NCI-H2107 treated with DMSO at 0.1 percent for 48 hours (cell line): ENCODE data around the gene NCKAP5.

ENCODE experiments used
- DNase-seq: peaks from one replicate; lab custom pipeline; 2025; ENCODE audit not compliant: unreplicated experiment; lab: John Stamatoyannopoulos, UW

The NCKAP5 gene

DNA sequence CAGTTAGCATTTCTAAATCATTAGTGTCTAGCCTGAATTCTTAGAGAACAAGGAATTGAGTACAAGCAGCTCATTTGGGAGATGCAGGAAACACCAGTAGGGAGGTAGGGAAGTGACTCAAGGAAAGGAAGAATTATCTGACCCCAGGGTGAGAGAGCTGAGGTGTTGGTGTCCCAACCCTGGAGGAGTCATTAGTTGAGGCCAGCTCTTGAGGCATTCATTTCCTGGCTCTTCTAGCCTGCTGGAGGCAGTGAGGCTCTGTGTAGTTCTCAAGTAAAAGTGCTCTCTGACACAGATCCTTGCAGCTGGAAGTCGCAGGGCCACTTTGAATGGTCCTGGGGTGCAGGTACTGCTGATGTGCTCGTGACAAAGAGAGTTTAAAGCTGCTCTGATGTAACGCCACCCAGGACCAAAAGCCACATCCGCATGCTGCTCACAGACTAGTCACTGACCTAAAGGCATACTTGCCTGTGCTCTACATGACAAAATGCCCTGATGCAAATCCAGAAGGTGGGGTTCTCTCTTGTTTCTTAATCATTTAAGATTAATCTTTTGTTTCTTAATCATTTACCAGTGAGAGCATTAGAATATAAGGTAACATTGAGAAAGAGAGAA is 598.8 kb downstream of the NCKAP5 start:
- no peak for DNase-seq

DNA sequence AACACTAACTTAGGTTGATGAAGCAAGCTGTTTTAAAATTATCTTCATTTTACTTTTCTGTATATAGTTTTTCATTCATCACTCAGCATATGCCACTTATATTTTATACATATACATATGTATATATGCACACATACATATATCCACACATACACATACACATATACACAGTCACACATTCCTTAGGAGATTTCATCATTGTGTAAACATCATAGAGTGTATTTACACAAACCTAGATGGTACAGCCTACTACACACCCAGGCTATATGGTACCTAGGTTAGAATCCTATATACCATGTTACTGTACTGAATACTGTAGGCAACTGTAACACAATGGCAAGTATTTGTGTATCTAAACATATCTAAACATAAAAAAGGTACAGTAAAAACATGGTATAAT is 602.8 kb downstream of the NCKAP5 start:
- DNase-seq: no peak

DNA sequence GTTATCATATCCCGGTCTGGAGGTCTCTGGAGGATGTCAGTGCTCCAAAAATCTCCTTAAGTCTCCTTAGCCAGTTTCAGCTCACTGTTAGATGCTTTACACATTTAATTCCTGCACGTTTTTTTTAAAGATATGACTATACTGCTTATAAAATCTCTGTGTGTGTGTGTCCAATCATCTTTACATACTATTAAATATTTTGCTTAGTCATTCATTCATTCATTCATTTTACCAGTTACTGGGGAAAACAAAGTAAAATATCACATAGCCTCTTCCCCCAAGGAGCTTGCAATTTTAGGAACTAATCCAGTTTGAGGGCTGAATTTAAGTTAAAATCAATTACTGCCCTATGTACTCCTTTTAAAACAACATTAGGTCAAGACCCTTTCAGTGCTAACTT is 605.1 kb downstream of the NCKAP5 start:
- no peak for DNase-seq

DNA sequence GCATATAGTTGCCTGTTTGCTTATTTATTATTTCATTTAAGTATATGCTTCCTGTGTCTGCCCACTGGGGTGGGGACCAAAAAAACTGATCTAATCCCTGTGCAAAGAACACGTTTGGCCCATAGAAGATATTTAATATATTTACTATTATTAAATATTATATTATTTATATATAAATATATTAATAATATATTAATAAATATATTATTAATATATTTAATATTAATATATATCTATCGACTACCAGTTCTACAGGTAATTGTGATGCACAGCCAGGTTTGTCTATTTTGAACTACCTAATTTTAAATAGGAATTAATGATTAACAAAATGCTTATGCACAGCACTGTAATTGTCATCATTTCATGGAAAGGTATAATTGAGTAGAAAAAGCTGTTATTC is 609.4 kb downstream of the NCKAP5 start:
- no peak for DNase-seq

DNA sequence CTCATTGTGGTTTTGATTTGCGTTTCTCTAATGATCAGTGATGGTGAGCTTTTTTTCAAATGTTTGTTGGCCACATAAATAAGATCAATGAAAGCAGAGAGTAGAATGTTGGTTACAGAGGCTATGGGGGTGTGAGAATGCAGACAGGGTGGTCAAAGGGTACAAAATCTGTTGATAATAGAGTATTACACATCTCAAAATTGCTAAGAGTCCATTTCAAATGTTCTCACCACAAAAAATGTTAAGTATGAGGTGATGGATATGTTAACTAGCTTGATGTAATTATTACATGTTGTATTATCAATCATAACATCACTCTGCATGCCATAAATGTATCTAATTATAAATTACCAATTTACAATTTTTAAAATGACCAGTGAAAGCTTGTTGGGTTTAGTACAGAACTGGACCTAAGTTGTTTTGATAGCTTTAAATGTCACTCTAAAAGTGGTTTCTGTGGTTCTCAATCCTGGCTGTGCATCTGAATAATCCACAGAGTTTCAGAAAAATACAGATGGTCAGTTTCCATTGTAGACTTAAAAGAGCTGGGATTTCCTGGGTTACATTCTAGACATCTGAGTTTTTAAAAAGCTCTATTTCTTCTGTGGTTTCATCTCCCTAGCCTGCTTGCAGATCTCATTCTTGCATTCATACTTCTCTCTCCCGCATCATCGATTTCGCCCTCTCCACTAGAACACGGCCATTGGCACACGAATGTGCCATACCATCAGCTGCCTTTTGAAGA is 612.2 kb downstream of the NCKAP5 start:
- no peak for DNase-seq

DNA sequence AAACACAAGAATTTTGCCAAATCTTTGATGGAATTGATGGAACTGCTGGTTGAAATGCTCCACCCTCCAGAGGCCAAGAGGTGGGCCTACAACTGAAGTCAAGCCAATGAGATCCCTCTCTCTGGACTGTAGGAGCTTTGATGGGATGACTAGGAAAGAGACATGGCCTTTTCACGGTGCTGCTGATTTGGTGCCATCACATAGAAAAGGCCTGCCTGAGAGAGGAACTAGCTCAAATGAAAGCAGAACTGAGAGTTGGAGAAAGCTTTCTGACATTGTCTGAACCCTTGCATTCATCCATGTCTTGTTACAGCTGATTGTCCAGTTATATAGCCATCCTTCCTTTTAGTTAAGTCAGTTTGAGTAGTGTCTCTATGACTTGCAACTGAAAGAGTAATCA is 614.5 kb downstream of the NCKAP5 start:
- no peak for DNase-seq

DNA sequence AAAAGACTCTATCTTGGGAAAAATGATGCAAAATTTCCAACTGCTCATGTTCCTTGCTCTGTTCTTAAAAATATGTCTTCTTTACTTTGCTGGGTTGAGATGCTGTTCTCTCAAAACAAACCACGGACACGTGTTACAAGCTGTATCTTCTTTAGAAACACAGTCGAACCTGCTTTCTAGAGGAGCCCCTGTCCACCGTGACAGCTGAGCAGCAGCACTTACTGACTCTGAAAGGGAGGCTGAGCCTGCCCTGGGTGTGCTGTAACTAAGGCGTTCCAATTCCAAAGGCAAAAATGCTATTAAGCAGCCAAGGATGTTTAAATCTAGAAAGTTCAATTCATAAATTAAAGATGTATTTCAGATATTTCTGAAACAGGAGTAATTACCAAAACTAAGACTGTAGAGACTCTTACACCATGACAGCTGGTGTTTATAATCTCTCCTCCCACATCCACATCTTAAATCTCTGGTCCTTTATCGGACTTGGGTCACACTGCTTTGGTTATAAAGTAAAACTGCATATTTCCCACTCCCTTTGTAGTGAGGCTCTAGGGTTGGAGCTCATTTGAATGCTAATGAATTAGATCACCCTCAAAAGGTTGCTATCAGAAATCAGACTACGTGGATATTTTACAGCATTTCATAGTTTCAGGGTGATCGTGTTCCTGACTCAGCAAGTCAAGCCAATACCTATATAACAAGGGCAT is 617.1 kb downstream of the NCKAP5 start:
- no peak for DNase-seq

DNA sequence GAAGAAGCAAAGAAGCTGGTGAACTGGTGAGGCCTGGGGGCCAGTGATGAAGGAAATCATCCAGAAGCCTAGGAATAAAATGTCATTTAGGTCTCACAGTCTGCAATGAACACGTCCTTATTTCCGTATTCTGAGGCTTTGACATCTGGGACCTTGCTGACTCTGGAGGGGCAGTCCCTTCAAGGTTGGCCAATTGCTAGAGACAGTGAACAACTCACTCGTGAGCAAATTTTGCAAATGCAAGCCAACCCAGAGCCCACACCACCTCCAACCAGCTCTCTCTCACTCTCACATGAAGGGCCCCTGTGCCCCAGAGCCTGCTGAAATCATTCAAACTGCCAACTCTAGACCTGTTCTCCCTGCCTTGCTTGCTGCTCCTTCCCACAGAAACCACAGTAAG is 619.2 kb downstream of the NCKAP5 start:
- no peak for DNase-seq

DNA sequence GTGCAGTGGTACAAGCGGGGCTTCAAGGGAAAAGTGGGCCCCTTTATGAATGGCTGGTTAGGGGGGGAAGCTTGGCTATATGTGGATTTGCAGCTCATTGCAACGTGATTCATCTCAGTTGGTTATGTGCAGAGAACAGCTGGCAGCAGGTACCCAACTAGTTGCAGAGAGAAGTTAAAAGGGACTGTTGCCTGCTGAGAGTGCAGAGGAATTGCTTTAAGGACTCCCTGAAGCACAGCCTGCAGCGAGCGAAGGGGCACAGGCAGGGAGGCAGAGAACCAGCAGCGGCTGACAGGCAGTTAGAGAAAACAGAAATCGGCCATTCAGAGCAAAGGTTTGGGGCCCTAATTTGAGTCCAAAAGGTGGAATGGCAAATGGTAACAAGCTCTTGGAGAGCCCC is 620.1 kb downstream of the NCKAP5 start:
- no peak for DNase-seq

DNA sequence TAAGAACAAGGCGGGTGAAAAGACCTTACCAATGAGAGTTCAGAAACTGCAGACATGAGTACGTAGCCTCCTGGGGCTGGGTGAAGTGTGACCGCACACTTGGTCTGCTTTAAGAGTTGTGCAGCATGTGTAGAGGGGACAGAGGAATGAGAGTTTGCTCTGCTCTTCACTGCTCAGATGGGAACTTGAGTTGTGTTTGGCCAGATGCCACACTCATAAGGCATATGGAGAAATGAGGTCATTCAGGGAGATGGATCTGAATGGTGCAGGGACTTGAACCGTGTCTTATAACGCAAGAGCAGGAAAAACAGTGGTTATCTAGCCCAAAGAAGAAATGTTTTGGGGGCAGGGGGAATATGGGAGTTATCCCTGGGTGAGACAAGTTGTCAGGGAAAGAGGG is 624.4 kb downstream of the NCKAP5 start:
- no peak for DNase-seq

DNA sequence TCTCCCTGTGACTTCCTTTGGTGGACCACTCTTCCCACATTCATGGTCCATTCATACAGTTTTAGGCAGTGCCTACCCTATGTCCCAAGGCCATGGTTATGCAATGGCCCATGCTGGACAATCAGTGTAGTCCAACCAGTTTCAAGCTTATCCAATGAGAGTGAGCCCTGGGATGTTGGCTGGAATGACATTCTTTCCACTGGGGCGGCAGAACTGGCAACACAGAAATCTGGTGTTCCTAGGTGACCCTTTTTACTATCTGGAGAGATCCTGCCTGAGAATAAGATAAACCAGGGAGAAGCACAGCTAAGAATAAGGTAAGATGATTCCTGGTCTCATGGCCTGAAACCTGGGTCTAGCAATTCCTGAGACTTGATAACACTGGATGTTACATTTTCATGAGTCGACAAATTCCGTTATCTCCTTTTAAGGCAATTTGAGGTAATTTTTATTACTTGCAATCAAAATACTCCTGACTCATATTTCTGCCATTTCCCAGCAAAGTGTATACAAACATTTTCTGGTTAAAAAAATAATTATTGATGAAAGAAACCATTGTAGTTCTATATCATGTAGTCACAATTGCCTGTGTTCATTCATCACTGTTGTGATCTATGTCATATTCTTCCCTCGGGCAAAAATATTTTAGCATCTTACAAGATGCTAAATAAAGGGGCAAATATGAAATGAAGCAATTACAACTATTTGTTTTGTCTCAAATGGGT is 626.8 kb downstream of the NCKAP5 start:
- DNase-seq: no peak

DNA sequence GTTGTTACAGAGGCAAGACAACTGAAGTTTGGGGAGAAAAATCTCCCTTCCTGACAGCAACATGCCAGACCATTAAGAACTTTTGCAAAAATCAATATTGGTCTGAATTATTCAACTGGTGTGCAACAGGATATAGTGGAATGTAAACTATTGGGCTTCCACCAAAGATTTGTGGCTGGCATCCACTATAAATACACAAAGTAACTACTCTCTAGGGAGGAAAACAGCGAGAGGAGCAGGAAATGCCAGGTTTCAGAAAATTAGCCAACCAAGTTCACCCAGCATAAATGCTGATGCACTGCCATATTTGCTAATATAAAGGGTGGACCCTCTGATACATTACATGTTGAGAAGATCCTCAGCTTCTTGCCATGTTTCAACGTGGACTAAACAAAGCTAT is 630.6 kb downstream of the NCKAP5 start:
- DNase-seq: no peak

DNA sequence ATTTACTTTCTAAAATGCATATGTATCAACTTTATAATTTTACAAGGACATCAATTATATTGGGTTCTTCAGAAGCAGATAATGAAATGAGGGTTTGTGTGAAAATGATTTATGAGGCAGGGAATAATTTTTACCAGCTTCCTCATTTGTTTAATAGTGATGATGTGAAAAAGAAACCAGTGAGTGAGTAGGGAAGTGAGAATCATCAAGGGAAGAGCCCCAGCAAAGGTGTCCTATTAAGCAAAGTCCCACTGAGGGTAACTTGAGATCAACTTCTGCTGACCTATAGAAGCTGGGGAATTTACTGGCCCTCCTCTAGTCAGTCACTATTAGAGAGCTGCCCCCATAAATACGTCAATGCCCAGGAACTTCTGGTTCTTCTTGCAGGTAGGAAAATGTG is 631.5 kb downstream of the NCKAP5 start:
- no peak for DNase-seq

DNA sequence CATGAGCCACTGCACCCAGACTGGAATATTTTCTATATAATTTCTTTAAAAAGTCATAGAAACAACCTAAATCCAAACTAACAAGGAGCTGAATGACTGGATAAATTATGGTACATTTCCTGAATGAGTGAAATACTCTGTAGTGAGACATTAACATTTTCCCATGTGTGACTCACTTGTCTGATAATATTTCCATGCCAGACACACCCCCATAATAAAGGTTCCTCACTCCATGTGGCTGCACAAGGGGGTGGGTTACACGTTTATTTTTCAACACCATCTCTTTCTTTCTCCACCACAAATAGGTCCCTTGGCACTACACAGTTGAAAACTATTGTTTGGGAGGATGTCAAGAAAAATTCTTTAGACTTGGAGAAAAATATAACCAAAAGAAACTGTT is 632.0 kb downstream of the NCKAP5 start:
- DNase-seq: no peak

DNA sequence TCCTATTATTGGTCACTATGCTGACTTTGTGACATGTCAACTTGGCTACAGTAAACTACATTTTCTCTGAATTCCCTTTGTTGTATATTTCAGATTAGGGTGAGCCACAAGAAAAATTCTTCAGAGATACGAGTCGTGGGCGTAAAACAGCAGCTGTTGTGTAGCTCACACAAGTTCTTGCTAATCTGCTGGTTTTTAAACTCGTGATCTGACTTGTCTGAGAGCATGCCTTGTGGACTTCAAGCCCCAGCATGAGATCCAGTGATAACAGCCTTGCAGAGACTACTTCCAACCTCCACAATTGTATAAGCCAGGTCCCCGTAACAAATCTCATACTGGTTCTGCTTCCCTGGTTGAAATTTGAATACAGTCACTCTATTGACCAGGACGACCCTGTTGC is 638.5 kb downstream of the NCKAP5 start:
- no peak for DNase-seq

DNA sequence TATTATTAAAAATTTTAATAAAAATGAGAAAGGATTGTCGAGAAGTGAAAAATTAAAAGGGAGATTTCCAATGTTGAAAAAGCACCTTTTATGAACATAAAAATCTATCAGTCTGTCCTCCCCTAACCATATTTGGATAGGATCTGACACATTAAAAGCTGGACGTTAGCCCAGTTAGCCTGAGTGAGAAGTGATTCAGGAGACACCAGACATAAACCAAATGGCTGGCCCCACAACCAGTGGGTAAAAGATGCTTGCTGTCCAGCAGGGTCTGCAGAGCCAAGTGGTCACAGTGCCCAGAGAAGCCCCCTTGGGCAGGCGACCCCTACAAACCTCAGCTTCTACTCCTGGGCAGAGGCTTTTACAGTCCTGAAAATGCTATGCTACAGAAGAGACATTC is 644.5 kb downstream of the NCKAP5 start:
- DNase-seq: no peak

DNA sequence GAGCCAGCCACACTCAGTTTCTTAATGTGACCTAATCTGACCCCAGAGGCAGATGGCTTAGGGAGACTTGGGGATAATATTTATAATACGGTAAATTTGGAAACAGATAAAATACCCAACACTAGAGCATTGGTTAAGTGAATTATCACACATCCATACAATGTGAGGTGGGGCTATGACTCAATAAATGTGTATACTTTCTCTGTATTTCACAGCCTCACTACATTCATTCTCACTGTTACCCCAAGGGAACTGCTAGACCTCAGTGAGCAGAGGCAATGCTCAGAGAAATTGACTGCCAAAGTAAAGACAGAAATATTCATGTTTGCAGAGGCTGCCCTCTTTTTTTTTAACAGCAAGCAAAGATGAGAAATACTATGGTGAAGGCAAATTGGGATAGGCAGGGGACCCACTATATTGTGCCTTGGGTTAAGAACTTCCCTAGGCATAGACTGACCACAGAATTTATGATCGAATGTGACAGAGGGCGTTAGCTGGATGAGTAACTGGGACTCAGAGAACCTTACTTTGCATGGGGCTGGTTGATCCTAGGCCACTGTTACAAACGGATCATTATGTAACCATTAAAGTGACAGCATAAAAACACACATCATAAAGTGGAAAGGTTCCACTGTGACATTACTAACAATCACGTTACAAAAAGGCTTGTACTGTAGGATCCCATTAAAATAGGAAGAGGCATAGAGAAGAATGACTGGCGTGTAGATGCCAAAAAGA is 652.3 kb downstream of the NCKAP5 start:
- no peak for DNase-seq

DNA sequence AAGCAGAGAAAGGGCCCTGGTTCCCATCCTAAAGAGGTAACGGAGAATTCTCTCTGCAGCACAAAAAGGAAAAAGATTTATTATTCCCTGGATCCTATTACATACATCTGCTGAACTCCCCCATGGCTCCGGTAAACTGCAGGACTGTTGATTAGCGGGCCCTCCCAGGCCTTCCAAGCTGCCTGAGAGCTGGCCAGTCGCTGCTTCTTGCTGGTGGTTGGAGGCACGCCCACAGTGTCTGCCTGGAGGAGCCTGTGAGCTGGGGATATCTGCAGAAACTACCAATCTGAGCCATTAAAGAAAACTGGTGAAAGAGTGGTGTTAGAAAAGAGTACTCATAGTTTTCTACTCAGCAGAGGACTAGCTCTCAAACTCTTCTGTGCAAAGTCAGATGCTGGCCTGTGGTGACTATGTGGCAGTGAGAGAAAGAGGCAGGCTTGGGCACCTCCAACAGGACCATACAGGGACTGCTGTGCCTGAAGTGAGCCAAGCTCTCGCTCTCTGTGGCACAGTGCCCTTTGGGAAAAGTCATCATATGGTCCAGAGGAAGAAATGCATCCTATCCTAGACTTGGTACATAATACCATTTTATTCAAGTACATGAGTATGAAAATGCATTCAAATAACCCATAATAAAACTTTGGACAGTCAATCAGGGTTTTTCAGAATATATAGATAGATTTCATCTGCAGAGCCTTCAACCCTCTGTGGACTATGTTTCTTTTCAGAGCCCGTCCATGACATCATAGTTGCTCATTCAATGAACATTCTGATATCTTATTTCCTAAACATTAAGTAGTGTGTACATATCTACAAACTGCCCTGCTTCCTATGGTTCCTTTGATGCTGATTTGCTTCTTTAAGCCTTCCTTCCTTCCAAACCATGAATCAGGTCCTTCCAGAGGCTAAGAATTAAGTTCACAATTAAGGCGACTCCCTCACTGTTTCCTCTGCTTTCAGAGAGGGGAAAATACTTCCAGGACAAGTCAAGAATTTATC is 656.2 kb downstream of the NCKAP5 start:
- DNase-seq: no peak

DNA sequence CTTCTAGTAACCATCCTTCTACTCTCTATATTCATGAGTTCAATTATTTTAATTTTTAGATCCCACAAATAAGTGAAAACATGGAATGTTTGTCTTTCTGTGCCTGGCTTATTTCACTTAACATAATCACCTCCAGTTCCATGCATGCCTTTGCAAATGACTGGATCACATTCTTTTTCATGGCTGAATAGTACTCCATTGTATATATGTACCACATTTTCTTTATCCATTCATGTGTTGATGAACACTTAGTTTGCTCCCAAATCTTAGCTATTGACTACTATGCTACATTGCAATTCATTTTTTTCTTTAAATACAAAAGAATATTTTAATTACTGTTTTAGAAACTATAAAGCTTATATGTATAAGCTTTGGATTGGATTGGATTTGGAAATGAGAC is 657.8 kb downstream of the NCKAP5 start:
- DNase-seq: no peak

DNA sequence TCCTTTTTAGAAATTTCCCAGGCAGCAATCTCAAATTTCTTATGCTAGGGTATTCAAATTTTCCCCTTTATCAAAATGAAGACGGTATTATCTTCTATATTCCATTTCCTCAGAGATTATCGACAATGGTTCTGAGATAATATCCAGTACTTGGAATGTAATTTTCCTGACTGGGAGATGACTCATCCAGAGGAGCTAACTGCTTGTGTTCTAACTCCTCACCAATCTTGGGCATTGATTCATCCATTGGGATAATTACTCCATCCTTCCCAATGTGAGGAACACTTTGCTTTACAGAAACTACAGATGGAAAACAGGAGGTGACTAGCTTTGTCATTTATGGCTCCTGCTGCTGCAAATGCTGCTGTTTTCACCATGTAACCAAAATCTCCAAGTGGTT is 658.8 kb downstream of the NCKAP5 start:
- no peak for DNase-seq
